HG03378 (cell line): ENCODE data around the gene LRRC61.

Experiments used
- ATAC-seq: cut with Tn5 transposase; IDR thresholded peaks from one replicate; pipeline ENCODE4 v1.9.1; 2021; ENCODE audit warnings: mild to moderate bottlenecking, moderate library complexity; ENCODE audit not compliant: unreplicated experiment

LRRC61 gene

DNA sequence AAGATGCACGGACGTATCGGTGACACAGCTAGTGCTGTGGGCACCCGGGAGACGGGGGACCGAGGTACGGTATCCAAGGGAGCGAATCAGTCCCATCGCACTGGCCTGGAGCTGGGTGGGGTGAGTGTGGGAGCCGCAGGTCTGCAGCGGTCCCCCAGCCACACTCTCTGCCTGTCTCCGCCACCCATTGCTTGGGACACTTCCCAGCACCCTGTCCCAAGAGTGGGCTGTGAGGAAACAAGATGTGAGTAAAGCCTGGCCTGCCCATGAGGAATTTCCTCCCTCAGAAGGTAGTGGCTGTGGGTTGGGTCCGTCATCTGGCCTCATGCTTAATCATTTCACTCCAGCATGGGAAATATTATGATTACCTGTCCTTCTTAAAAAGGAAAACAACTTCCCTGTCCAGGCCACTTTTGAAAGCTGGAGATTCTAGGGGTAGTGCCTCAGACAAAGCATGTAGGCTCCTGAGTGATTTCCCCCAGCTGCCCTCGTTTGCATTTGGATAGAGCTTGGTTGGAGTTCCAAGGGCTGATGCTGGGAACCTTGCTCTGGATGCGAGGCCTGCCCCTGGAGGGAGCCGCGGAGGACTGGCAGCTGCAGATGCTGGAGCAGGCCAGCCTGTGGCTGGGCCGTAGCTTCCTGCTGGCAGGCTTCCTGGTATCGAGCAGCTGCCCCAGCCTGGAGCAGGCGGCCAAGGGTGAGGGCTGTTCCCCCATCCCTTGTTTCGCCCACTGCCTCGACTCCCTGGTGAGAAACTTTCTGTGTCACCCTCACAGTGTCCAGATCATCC, 6.4 kb downstream of the LRRC61 start:
- no peak for ATAC-seq

DNA sequence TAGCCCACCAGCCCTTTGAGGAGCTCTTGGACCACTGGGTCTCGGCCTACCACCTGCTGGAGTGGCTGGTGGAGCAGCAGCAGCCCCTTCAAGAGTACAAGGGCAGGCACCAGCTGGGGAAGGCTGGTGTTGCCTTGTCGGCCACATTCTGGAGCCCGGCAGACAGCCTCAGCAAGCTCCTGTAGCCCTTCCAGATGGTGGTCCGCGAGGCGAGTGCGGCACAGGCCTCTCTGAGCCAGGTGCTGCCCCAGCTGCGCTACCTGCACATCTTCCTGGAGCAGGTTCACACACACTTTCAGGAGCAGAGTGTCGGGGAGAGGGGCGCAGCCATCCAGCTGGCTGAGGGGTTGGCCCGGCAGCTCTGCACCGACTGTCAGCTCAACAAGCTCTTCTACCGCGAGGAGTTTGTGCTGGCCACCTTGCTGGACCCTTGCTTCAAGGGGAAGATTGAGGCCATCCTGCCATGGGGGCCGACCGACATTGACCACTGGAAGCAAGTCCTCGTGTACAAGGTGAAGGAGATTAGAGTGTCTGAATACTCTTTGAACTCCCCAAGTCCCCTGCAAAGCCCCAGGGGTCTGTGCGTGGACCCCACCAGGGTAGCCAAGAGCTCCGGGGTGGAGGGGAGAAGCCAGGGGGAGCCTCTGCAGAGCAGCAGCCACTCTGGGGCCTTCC, 7.2 kb downstream of the LRRC61 start:
- no peak for ATAC-seq

DNA sequence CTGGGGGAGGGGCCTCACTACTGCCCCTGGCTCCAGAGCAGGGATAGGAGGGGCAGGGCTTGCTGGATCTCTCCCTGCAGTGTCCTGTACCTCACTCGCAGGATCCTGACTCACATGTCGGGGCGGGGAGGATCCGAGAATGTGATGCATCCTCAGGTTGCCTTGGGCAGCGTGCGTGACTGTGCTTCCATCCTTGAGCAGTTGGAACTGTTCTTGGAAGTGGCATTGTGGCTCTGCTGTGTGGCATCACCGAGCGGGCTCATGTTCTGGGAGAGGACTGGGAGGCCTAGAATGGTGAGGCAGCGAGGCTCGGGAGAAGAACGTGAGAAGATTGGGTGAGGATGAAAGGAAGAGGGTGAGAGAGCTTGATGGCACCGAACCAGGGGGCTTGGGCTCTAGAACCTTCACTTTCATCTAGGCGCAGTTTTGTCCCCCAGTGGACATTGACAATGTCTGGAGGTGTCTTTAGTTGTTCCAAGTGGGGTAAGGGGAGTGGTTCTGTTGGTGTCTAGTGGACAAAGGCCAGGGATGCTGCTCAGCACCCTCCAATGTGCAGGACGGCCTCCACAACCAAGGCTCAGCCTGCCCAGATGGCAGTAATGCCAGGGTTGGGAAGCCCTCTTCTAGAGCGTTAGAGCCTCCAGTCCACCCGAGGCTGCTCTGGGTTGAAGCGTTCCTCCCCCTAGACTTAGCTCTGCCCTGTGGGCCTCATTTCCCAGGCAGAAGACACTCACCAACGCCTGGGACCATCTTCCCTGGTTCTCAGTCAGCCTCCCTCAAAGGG, 9.9 kb downstream of the LRRC61 start:
- no peak for ATAC-seq

DNA sequence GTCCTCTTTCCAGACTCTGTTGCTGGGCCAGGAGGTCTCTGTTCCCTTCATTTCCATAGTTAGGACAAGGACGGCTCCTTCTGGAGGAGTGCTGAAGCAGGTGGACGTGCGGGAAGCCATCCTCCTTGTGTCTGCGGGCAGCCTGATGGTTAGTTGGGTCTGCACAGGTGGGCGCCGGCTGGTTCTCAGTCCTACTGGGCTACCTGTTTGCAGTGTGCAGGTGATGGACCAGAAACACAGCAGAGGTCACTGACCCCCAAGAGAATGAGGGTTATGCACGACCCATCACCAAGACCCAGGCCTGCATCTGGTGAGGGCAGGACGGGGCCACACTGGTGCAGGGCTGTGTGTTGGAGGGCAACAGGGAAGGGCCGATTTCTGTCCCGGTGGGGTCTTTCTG, 10.5 kb downstream of the LRRC61 start:
- ATAC-seq = no peak

DNA sequence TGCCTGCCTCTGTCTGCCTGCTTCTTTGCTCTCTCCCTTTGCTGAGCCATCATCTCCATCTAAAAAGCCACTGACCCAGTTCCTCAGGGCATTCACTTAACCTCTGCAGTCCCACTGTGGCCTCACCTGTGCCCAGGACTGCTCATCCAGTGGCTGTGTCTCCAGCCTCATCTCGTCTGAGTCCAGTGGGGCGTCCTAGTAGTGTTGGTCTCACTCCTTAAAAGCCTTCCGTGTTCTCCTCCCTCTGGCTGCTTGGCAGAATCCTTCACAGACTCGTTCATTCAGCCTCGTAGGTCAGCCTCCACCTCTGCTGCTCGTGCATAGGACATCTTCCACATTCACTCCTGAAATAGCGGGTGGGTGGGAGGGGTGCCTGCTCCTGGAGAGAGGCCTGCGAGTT, 11.0 kb downstream of the LRRC61 start:
- ATAC-seq = no peak

DNA sequence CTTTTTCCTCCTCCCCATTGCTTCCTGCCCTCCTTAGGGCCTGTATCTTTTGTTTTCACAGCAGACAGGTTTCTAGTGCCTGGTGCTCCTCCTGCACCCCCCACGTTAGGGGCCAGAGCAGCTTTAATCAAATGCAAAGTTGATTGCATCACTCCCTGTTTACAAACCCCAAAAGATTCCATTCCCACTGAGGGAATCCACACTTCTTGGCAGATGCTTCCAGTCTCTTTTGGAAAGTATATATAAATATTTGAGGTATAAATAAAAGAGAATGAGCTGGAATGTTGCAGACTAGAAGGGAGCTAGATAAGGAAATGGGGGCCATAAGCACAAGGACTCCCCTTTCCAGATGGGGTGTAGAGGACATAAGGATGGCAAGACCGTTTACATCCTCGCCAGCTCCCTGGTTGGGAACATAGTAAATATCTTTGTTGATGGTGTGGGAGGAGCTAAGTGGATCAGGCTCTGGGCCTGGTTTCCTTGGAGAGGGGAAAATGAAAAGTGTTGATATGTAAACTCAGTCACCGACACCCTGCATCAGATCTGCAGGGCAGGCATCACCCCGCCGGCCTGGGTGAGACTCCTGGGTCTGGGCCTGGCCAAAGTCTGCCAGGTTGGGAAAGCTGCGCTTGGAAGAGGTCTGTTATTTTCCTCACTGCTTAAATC, 12.1 kb downstream of the LRRC61 start:
- ATAC-seq = no peak

DNA sequence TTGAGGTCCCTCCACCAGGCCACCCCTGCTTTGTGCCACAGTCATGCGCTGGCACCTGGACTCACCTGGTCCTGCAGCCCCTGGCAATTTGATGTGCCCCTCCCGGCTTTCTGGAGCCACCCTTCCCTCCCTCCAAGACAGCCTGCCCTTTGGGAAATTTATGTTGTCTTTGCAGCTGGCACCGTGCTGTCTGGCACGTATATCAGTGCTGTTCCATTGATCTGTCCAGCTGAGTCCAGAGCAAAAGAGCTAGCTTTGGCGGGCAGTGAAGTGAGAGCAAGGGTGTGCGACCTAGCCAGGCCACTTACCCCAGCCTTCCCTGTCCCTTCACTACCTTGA, 12.6 kb downstream of the LRRC61 start:
- ATAC-seq = no peak

DNA sequence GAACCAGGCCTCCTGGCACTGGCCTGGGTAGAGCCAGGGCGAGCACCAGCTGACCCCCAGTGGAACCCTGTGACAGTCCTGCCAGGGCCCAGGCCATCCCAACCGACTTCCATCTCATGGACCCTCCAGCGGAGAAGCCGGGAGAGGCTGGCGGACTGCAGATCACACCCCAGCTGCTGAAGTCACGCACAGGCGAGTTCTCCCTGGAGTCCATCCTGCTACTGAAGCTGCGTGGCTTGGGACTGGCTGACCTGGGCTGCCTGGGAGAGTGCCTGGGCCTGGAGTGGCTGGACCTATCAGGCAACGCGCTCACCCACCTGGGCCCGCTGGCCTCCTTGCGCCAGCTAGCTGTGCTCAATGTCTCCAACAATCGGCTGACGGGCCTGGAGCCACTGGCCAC, 13.6 kb downstream of the LRRC61 start:
- ATAC-seq = no peak

DNA sequence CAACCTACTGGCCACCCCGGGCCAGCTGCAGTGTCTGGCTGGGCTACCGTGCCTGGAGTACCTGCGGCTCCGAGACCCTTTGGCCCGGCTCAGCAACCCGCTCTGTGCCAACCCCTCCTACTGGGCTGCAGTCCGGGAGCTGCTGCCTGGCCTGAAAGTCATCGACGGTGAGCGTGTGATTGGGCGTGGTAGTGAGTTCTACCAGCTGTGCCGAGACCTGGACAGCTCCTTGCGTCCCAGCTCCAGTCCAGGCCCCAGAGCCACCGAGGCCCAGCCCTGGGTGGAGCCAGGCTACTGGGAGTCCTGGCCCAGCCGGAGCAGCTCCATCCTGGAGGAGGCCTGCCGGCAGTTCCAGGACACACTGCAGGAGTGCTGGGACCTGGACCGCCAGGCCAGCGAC, 14.0 kb downstream of the LRRC61 start:
- ATAC-seq = no peak

DNA sequence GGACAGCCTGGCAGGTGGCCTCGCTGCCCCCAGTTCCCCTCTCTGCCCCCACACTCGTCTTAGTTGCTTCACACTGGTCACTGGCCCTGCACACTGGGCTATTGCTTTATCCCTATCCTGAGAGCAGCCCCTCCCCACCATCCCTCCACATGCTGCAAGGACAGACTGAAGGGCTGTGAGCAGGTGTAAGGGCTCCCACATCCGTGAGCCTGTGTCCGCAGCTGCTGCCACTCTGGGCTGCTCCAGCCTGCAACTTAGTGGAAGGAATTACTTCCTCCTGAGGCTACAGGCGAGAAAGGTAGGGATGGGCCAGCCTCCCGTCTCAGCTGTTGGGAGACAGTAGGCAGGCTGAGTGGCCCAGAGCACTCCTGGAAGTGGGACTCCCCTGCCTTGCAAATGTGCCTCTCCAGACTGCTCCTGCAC, 14.5 kb downstream of the LRRC61 start:
- ATAC-seq = no peak

DNA sequence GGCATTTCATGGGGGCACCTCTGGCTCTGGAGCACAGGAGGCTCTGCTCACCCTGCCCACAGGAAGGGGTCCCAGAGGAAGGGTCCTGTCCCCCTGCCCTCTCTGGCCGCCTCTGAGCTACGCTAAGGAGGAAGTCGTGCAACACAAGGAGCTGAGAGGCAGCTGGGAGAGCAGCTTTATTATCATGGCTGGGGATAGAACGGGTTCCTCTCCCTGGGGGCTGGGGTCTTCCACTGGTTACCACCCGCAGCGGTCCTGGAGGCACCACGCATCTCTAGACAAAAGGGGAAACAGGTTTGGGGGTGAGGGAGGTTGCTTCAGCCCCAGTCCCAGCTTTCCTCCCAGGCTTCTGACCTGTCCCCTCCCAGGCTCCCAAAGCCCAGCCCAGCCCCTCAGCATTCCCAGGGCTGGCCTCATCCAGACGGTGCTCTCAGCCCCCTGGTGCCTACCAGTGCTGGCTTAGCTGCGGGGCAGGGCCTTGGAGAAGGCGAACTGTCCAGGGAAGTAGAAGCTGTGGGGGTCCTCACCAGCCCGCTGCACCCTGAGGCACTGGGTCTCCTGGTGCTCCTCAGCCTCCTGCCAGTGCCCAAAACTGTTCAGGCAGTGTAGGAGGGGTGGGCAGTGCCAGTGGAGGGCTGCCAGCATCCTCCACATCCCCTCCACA, 15.1 kb downstream of the LRRC61 start:
- ATAC-seq = no peak

DNA sequence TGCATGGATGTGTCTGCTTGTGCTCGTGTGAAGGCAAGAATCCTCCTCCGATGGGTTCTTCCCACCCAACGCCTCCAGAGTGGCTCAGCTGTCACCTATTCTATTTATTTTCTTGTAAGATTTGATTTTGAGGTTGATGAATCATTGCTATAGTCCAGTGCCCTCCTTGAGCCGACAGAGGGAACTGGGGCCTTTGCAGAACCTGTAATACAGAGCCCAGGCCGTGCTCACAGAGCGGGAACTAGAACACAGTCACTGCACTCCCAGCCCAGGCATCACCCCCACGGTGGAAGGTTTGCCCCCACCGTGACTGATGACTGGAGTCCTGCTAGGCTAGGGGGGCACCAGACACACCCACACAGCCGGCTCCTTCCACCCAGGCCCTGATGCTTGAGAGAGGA, 16.3 kb downstream of the LRRC61 start:
- no peak for ATAC-seq

DNA sequence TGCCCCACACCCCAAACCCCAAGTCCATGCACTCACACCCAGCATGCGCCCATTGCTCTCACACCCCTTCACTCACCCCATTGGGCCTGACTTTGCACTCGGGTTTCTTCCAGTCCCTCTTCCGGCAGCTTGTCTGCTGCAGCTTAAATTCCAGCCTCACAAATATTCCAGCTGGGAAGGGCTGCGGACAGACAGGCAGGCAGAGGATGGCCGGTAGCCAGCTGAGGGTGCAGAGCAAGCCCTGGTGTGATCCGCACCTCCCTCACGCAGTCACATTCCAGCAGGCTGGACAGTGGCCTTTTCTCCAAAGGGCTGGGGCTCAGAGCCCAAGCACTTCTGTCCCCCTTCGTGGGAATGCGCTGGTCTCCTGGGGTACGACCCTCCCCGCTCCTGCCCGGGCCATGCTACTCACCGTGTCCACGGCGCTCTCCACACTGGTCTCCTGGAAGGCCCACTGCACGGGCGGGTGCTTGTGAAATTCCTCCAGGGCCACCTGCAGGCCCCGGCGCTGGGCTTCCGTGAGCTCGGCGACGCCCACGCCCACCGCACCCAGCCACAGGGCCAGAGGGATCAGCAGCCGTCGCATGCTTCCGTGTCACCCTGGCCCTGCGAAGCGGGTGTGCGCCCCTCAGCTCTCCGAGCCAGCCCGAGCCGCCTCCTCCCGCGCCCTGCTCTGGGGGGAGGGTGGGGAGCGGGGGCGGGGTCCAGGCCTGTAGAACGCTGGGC, 17.0 kb downstream of the LRRC61 start:
- ATAC-seq = no peak

DNA sequence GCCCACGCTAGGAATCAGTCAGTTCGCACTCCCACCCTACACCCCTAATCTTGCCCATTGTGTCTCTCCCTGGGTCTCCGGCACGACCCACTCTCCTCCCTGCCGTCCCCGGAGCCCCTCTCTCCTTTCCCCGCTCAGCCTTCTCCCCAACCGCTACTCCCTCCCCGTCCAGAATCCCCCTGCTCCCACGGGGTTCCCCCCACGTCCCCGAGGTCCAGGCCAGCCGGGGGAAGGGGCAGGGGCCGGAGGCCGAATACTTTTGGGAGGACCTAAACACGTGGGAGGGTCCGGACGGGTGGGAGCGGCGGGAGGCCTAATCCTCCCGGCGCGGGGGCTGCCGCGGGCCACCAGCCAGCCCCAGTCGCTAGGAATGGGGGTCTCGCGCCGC, 17.7 kb downstream of the LRRC61 start:
- no peak for ATAC-seq

DNA sequence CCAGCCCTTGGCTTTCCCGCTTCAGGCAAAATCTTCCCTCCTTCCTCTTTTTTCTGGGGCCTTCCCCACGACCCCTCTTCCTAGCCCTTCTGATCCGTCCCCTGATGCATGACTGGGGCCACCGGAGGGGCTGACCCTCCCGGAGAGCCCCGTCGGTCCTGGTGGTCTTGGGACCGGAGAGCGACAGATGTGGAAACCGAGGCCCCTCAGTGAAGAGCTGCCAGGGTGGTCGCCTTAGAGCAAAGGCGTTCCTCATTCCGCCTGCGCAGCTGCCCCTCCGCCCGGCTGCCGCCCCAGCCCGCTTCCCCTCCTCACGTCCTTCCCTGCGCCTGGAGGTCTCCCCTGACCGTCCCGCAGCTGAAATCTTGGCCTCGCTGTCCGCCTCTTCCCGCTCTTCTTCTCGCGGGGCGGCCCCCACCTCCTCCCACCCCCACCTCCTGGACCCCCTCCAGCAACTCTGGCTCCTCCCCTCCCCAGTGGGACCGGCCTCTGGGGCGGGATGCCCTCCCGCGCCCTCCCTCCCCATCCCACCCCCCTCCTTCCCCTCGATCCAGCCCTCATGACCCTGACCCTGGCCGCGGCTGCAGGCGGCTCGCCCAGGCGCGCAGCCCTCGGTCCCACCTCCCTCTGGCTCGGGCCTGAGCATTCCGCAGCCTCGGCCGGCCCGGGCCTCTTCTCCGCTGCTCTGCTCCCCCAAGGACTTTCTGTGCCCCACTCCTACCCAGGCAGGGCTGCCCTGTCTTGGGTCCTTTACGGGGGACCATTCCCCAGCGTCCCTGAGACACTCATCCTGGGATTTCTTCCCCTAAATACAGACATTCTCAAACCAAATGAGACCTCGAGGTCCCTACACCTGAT, 18.3 kb downstream of the LRRC61 start, which contains the start of gene RARRES2:
Gene RARRES2, minus strand, starts transcription at position 367 of the 858 bp plus-strand sequence. CDS start 1,020 bp downstream, outside the sequence.
- no peak for ATAC-seq

DNA sequence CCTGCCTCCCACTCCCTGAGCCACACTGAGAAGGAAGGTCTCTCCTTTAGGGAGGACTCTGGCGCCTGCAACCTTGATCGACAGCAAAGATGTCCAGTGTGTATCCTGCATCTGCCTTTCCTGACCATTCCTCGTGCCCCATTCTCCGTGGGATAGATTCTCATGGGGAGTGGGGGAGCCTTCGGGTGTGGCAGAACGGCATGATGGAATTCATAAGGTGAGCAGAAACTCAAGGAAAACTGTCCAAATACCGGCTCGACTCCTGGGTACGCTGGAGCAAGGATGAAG, 18.9 kb downstream of the LRRC61 start:
- no peak for ATAC-seq

DNA sequence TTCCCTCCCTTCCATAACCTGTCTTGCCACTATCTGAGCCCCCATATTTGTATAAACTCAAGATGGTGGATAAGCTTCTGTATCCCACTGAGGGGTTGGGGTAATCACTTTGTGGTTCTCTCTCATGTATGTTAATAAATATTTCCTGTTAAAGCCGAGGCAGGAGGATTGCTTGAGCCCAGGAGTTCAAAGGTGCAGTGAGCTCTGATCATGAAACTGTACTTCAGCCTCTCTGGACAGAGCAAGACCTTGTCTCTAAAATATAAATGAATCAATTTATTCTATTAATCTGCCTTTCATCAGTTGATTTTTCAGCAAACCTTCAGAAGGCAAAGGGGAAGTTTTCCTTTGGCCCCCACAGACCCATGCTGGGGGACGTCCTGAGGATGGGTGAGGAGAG, 20.1 kb downstream of the LRRC61 start:
- no peak for ATAC-seq

DNA sequence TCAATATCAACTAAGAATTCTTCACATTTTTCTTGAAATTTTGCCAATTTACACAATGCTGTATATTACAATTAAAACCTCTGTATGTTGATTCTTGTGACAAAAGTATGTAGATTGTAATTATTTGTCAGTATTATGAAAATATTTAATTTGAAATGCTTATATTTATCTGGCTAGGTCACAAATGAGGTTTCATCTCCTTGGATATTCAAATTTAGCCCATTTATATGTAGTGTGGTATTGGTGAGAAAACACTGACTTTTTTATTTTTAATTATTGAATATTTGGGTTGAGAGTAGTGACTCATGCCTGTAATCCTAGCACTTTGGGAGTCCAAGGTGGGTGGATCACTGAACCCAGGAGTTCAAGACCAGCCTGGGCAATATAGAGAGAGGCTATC, 21.1 kb downstream of the LRRC61 start:
- ATAC-seq = no peak

DNA sequence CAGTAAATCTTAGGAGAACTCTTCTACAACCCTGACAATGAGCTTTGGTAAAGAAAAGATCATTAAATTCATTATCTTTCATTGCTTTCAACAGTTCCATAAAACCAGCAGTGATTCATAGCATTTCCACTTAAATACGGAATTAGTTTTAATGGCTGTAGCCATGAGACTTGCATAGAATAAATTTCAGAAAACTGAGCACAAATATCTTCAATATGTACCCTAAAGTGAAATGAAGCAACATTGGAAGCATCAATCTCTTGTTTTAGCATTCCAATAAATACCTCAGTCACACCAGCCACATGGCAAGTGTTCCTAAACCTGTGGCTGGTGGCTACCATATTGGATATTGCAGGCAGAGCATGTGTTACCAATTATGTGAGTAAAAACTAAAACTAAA, 21.9 kb downstream of the LRRC61 start:
- ATAC-seq = no peak
